Measurements from ENCODE around the gene C16orf96. TPM values are rescaled to one million over a fixed set of nuclear protein-coding genes. Genes with fewer than 3 reads are reported as not detected.

The C16orf96 gene
- total and polyA plus RNA-seq, 2 experiments from 2014 or later: 0.37 to 2.2 TPM

- no peak for TF ChIP-seq ZNF462 (CRISPR knock-in tag; IDR thresholded peaks at IDR 0.05)
Measured at GRCh38 chr16:4646773-4647643, 90.9 kb downstream of the C16orf96 start (continued).

DNA sequence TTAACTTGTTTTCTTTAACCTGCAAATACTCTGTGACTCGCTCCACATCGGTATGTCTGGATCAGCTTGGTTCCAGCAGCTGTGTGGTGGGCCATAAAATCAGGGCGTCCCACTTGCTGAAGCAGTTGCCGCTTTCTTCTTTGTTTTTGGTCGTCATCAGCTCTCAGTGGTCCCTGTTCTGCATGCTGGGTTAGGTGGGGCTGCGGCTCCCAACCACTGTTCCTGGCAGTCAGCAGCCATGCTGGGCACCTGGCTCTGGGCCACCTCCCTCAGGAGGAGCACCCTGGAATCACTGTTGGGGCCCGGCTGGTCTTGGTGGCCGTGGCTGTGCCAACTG lies 91.5 kb downstream of the C16orf96 start:
- Histone ChIP-seq H3K4me2 (no peak overlapping the region), H3F3A (replicated peaks; ENCODE audit: low read depth) (no peaks in the 10 kb centered on the region), H3K4me3 (no peak overlapping the region), H2AFZ (no peak overlapping the region), H3K27ac (ENCODE audit: low read depth) (no peak overlapping the region), H3K27me3 (ENCODE audit: insufficient read depth) (no peaks in the 10 kb centered on the region), H3K9me2 (ENCODE audit: insufficient read depth) (no peaks in the 10 kb centered on the region), H3K79me2 (replicated peaks; ENCODE audit: insufficient read depth) (peaks cover 42% of the 10 kb centered on the region), H3K36me3 (ENCODE audit: insufficient read depth) (no peaks in the 10 kb centered on the region), H3K4me1 (ENCODE audit: insufficient read depth) (no peaks in the 10 kb centered on the region), H4K20me1 (replicated peaks; ENCODE audit: insufficient read depth) (peaks cover 9% of the 10 kb centered on the region)
- TF ChIP-seq, protein P1, sequence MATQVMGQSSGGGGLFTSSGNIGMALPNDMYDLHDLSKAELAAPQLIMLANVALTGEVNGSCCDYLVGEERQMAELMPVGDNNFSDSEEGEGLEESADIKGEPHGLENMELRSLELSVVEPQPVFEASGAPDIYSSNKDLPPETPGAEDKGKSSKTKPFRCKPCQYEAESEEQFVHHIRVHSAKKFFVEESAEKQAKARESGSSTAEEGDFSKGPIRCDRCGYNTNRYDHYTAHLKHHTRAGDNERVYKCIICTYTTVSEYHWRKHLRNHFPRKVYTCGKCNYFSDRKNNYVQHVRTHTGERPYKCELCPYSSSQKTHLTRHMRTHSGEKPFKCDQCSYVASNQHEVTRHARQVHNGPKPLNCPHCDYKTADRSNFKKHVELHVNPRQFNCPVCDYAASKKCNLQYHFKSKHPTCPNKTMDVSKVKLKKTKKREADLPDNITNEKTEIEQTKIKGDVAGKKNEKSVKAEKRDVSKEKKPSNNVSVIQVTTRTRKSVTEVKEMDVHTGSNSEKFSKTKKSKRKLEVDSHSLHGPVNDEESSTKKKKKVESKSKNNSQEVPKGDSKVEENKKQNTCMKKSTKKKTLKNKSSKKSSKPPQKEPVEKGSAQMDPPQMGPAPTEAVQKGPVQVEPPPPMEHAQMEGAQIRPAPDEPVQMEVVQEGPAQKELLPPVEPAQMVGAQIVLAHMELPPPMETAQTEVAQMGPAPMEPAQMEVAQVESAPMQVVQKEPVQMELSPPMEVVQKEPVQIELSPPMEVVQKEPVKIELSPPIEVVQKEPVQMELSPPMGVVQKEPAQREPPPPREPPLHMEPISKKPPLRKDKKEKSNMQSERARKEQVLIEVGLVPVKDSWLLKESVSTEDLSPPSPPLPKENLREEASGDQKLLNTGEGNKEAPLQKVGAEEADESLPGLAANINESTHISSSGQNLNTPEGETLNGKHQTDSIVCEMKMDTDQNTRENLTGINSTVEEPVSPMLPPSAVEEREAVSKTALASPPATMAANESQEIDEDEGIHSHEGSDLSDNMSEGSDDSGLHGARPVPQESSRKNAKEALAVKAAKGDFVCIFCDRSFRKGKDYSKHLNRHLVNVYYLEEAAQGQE (IDR thresholded peaks at IDR 0.05; ENCODE audit: unreplicated experiment): no peak
- Mint-ChIP-seq H3K4me1 (no peaks in the 10 kb centered on the region), H3K9me3 (peaks cover 4% of the 10 kb centered on the region; the same call in 2 of the 3 replicates), H3K4me3 (no peak overlapping the region), H3K27me3 (ENCODE audit: insufficient read depth, low read depth, poor library complexity) (peaks cover 4% of the 10 kb centered on the region), H3K27ac (no peak overlapping the region), H3K36me3 (ENCODE audit: low read depth) (peaks cover 22% of the 10 kb centered on the region)
- DNase-seq (ENCODE audit: low spot score): no peak
- ATAC-seq: no peak

All from GM23338 (cell line).